OCI-LY3 (cell line): ENCODE data around the gene TRIM37.

ENCODE experiments used
- H2AFZ ChIP-seq: fragments of 200-600, 300-600 bp; shearing (Covaris generic); 2 replicates; pipeline ENCODE4 v1.6.0; 2014; ENCODE audit warnings: antibody characterized with exemption, low read depth, low read length
- H3K27ac ChIP-seq: fragments of 200-600, 300-600 bp; sonication (generic); 2 replicates; pipeline ENCODE4 v1.5.1; 2014; ENCODE audit warnings: mild to moderate bottlenecking, low read length, moderate library complexity, mixed read lengths
- H3K27me3 ChIP-seq: fragments of 200-600, 300-600 bp; sonication (generic); 2 replicates; pipeline ENCODE4 v1.6.1; 2014; ENCODE audit warnings: low read depth, low read length, mixed read lengths
- H3K36me3 ChIP-seq: fragments of 200-600, 300-600 bp; sonication (generic); replicated peaks from 2 replicates; pipeline ENCODE3; 2014; ENCODE audit warnings: low read depth, low read length, mixed read lengths
- H3K4me1 ChIP-seq: fragments of 300-600, 200-600 bp; sonication (generic); 2 replicates; pipeline ENCODE4 v1.6.1; 2014; ENCODE audit warnings: low read length, mixed read lengths
- H3K4me2 ChIP-seq: fragments of 200-600, 300-600 bp; sonication (generic); 2 replicates; pipeline ENCODE4 v1.6.1; 2014; ENCODE audit warnings: low read length, mixed read lengths
- H3K4me3 ChIP-seq: fragments of 300-600, 200-600 bp; sonication (generic); 2 replicates; pipeline ENCODE4 v1.5.1; 2014; ENCODE audit warnings: antibody characterized with exemption, mild to moderate bottlenecking, low read length, moderate library complexity
- H3K79me2 ChIP-seq: fragments of 300-600, 200-600 bp; shearing (Covaris generic); 2 replicates; pipeline ENCODE4 v1.6.1; 2014; ENCODE audit warnings: mild to moderate bottlenecking, low read length, mixed read lengths
- H3K9ac ChIP-seq: fragments of 300-600, 200-600 bp; shearing (Covaris generic); 2 replicates; pipeline ENCODE4 v1.6.0; 2014; ENCODE audit warnings: mild to moderate bottlenecking, low read length, moderate library complexity
- H3K9me3 ChIP-seq: fragments of 200-600, 300-600 bp; shearing (Covaris generic); 2 replicates; pipeline ENCODE4 v1.6.1; 2014; ENCODE audit warnings: low read length, mixed read lengths; ENCODE audit not compliant: insufficient read depth
- H4K20me1 ChIP-seq: fragments of 200-600, 300-600 bp; sonication (generic); 2 replicates; pipeline ENCODE4 v1.6.1; 2016; ENCODE audit warnings: low read length, mixed read lengths; ENCODE audit not compliant: insufficient read depth
- CTCF ChIP-seq: fragments of 200-600, 300-600 bp; sonication (generic); IDR thresholded peaks from 2 replicates; pipeline ENCODE4 v1.5.1; 2014; ENCODE audit warnings: antibody characterized with exemption, low read length, low read depth
- EZH2phosphoT487 ChIP-seq: fragments of 200-600 bp; shearing (Covaris generic); IDR thresholded peaks from 2 replicates; pipeline ENCODE4 v1.6.1; 2018; ENCODE audit warnings: antibody characterized with exemption, mixed run types, low read depth

The TRIM37 gene

GRCh38 chr17:59073972-59074371 is 32.7 kb downstream of the TRIM37 start:
- Histone ChIP-seq H2AFZ (no peak overlapping the region), H3K27ac (no peak overlapping the region), H3K4me3 (no peak overlapping the region), H3K27me3 (no peaks in the 10 kb centered on the region), H3K4me1 (no peaks in the 10 kb centered on the region), H3K79me2 (no peaks in the 10 kb centered on the region), H3K9me3 (no peaks in the 10 kb centered on the region), H3K36me3 (peaks cover 20% of the 10 kb centered on the region), H3K4me2 (no peak overlapping the region), H4K20me1 (no peaks in the 10 kb centered on the region), H3K9ac (no peak overlapping the region)
- TF ChIP-seq CTCF (no peak), EZH2phosphoT487 (no peak)

- H3K36me3 ChIP-seq: peaks cover 20% of the 10 kb centered on the region
Observed at GRCh38 chr17:59069856-59070255, 36.8 kb downstream of the TRIM37 start.

GRCh38 chr17:59067756-59068155 is 38.9 kb downstream of the TRIM37 start:
- H3K4me1 ChIP-seq: no peaks in the 10 kb centered on the region
- H3K9me3 ChIP-seq: no peaks in the 10 kb centered on the region
- no peak overlapping the region for H3K4me3 ChIP-seq
- H3K36me3 ChIP-seq: peaks cover 18% of the 10 kb centered on the region
- H2AFZ ChIP-seq: no peak overlapping the region
- H3K27me3 ChIP-seq: no peaks in the 10 kb centered on the region
- no peak for TF ChIP-seq EZH2phosphoT487
- no peak overlapping the region for H3K27ac ChIP-seq
- no peak overlapping the region for H3K9ac ChIP-seq
- H3K79me2 ChIP-seq: no peaks in the 10 kb centered on the region
- H3K4me2 ChIP-seq: no peak overlapping the region
- H4K20me1 ChIP-seq: no peaks in the 10 kb centered on the region

More at GRCh38 chr17:59069856-59070255, 36.8 kb downstream of the TRIM37 start:
- no peak overlapping the region for H3K9ac ChIP-seq
- no peaks in the 10 kb centered on the region for H3K79me2 ChIP-seq
- H4K20me1 ChIP-seq: no peaks in the 10 kb centered on the region
- no peak overlapping the region for H2AFZ ChIP-seq
- no peaks in the 10 kb centered on the region for H3K9me3 ChIP-seq
- no peaks in the 10 kb centered on the region for H3K4me1 ChIP-seq
- H3K27me3 ChIP-seq: no peaks in the 10 kb centered on the region
- H3K27ac ChIP-seq: no peak overlapping the region
- TF ChIP-seq EZH2phosphoT487 (no peak), CTCF (no peak)
- H3K4me3 ChIP-seq: no peak overlapping the region
- H3K4me2 ChIP-seq: no peak overlapping the region

GRCh38 chr17:59067340-59067739 is 39.3 kb downstream of the TRIM37 start:
- Histone ChIP-seq H3K9me3 (no peaks in the 10 kb centered on the region), H2AFZ (no peak overlapping the region), H3K4me2 (no peak overlapping the region), H3K9ac (no peak overlapping the region), H3K27ac (no peak overlapping the region), H3K36me3 (peaks cover 22% of the 10 kb centered on the region), H3K4me3 (no peak overlapping the region), H3K27me3 (no peaks in the 10 kb centered on the region), H4K20me1 (no peaks in the 10 kb centered on the region), H3K4me1 (no peaks in the 10 kb centered on the region), H3K79me2 (no peaks in the 10 kb centered on the region)
- TF ChIP-seq CTCF: no peak

- no peaks in the 10 kb centered on the region for H3K9me3 ChIP-seq
- H3K79me2 ChIP-seq: no peaks in the 10 kb centered on the region
- no peak overlapping the region for H3K27ac ChIP-seq
- no peak overlapping the region for H3K4me3 ChIP-seq
- H2AFZ ChIP-seq: no peak overlapping the region
- H3K36me3 ChIP-seq: peaks cover 13% of the 10 kb centered on the region
- no peak overlapping the region for H3K4me2 ChIP-seq
- H3K27me3 ChIP-seq: no peaks in the 10 kb centered on the region
- TF ChIP-seq CTCF (no peak), EZH2phosphoT487 (no peak)
- no peak overlapping the region for H3K9ac ChIP-seq
- no peaks in the 10 kb centered on the region for H4K20me1 ChIP-seq
- H3K4me1 ChIP-seq: no peaks in the 10 kb centered on the region
Observed at GRCh38 chr17:59062509-59062908, 44.2 kb downstream of the TRIM37 start.
